AG20443 (cell line): ENCODE data around the gene SUN2.

Source experiments
- DNase-seq: peaks from one replicate; pipeline ENCODE4 v3.0.0; 2012; ENCODE audit warnings: low spot score, mixed read lengths

The SUN2 gene

GRCh38 chr22:38753948-38754750 is 1.6 kb downstream of the SUN2 start:
- DNase-seq = no peak

GRCh38 chr22:38751422-38752346 is 4.1 kb downstream of the SUN2 start:
- no peak for DNase-seq

GRCh38 chr22:38751066-38751421 is 4.8 kb downstream of the SUN2 start:
- no peak for DNase-seq

- DNase-seq = no peak
Observed at GRCh38 chr22:38750638-38751037, 5.2 kb downstream of the SUN2 start.

- DNase-seq = no peak
Observed at GRCh38 chr22:38750104-38750503, 5.7 kb downstream of the SUN2 start.

- no peak for DNase-seq
Observed at GRCh38 chr22:38748487-38749136, 7.2 kb downstream of the SUN2 start.

GRCh38 chr22:38745676-38746460 is 9.9 kb downstream of the SUN2 start:
- DNase-seq = no peak

- no peak for DNase-seq
Observed at GRCh38 chr22:38744981-38745380, 10.8 kb downstream of the SUN2 start.

GRCh38 chr22:38742176-38742942 is 13.4 kb downstream of the SUN2 start:
- no peak for DNase-seq

- DNase-seq = no peak
Observed at GRCh38 chr22:38741576-38741975, 14.2 kb downstream of the SUN2 start.

- no peak for DNase-seq
Observed at GRCh38 chr22:38741166-38741565, 14.6 kb downstream of the SUN2 start.

GRCh38 chr22:38740754-38741153 is 15.0 kb downstream of the SUN2 start:
- DNase-seq = no peak

- DNase-seq = no peak
Observed at GRCh38 chr22:38740116-38740723, 15.6 kb downstream of the SUN2 start.

- no peak for DNase-seq
Observed at GRCh38 chr22:38739300-38740055, 16.3 kb downstream of the SUN2 start.

GRCh38 chr22:38738475-38739070 is 17.2 kb downstream of the SUN2 start:
- no peak for DNase-seq

GRCh38 chr22:38737302-38738060 is 18.3 kb downstream of the SUN2 start:
- DNase-seq = no peak

- DNase-seq = no peak
Observed at GRCh38 chr22:38736257-38736570, 19.6 kb downstream of the SUN2 start.

- no peak for DNase-seq
Observed at GRCh38 chr22:38735465-38736256, 20.1 kb downstream of the SUN2 start.
